ENCODE results near the gene RPS13. TPM values are rescaled to one million over a fixed set of nuclear protein-coding genes. Genes with fewer than 3 reads are reported as not detected.

The RPS13 gene
- 100 to 1,000 TPM; 237 to 446 TPM for total RNA-seq
- polyA plus RNA-seq, result 100 to 1,000 TPM; 497 to 638 TPM

- H3K9ac ChIP-seq (ENCODE audit: low read depth in 1 of 2, low read length in 2 of 2), result peak within 1 kb of the TSS; percentile 65 to 70
- H3K4me3 ChIP-seq (ENCODE audit: low read depth in 1 of 3, low read length in 3 of 3), result peak within 1 kb of the TSS; percentile 80 to 96 (median 82)
- TF ChIP-seq, protein P1, sequence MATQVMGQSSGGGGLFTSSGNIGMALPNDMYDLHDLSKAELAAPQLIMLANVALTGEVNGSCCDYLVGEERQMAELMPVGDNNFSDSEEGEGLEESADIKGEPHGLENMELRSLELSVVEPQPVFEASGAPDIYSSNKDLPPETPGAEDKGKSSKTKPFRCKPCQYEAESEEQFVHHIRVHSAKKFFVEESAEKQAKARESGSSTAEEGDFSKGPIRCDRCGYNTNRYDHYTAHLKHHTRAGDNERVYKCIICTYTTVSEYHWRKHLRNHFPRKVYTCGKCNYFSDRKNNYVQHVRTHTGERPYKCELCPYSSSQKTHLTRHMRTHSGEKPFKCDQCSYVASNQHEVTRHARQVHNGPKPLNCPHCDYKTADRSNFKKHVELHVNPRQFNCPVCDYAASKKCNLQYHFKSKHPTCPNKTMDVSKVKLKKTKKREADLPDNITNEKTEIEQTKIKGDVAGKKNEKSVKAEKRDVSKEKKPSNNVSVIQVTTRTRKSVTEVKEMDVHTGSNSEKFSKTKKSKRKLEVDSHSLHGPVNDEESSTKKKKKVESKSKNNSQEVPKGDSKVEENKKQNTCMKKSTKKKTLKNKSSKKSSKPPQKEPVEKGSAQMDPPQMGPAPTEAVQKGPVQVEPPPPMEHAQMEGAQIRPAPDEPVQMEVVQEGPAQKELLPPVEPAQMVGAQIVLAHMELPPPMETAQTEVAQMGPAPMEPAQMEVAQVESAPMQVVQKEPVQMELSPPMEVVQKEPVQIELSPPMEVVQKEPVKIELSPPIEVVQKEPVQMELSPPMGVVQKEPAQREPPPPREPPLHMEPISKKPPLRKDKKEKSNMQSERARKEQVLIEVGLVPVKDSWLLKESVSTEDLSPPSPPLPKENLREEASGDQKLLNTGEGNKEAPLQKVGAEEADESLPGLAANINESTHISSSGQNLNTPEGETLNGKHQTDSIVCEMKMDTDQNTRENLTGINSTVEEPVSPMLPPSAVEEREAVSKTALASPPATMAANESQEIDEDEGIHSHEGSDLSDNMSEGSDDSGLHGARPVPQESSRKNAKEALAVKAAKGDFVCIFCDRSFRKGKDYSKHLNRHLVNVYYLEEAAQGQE (IDR thresholded peaks at IDR 0.05), result peak; percentile 92
- TF ChIP-seq GABPA (IDR thresholded peaks at IDR 0.05 in 1 of 2, conservative IDR thresholded peaks at IDR 0.05 in 1 of 2) (peak; percentile 89 to 97), FOXA1 (IDR thresholded peaks at IDR 0.05) (peak; percentile 52), EGR1 (IDR thresholded peaks at IDR 0.05; ENCODE audit: low read depth in 2 of 2) (peak in 1 of 2 donors; percentile 58), CTCF (IDR thresholded peaks at IDR 0.05; ENCODE audit: low read depth, low read length, missing input control) (no peak), NR2F2 (IDR thresholded peaks at IDR 0.05) (no peak), SP1 (IDR thresholded peaks at IDR 0.05) (peak; percentile 77), HNF4G (IDR thresholded peaks at IDR 0.05) (no peak), MAX (IDR thresholded peaks at IDR 0.05) (peak; percentile 82), RXRA (IDR thresholded peaks at IDR 0.05) (peak; percentile 50 to 59), TAF1 (conservative IDR thresholded peaks at IDR 0.05) (peak; percentile 98), HNF4A (conservative IDR thresholded peaks at IDR 0.05) (peak in 1 of 2 donors; percentile 24), JUND (IDR thresholded peaks at IDR 0.05) (peak; percentile 57 to 84), FOXA2 (IDR thresholded peaks at IDR 0.05) (no peak), RAD21 (IDR thresholded peaks at IDR 0.05) (peak in 1 of 2 donors; percentile 46), YY1 (IDR thresholded peaks at IDR 0.05) (peak; percentile 98)
- TF ChIP-seq, protein P2, sequence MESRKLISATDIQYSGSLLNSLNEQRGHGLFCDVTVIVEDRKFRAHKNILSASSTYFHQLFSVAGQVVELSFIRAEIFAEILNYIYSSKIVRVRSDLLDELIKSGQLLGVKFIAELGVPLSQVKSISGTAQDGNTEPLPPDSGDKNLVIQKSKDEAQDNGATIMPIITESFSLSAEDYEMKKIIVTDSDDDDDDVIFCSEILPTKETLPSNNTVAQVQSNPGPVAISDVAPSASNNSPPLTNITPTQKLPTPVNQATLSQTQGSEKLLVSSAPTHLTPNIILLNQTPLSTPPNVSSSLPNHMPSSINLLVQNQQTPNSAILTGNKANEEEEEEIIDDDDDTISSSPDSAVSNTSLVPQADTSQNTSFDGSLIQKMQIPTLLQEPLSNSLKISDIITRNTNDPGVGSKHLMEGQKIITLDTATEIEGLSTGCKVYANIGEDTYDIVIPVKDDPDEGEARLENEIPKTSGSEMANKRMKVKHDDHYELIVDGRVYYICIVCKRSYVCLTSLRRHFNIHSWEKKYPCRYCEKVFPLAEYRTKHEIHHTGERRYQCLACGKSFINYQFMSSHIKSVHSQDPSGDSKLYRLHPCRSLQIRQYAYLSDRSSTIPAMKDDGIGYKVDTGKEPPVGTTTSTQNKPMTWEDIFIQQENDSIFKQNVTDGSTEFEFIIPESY (IDR thresholded peaks at IDR 0.05), result peak; percentile 95
- TF ChIP-seq, protein P3, sequence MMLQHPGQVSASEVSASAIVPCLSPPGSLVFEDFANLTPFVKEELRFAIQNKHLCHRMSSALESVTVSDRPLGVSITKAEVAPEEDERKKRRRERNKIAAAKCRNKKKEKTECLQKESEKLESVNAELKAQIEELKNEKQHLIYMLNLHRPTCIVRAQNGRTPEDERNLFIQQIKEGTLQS (IDR thresholded peaks at IDR 0.05), result no peak
- H3K27me3 ChIP-seq (ENCODE audit: control insufficient read depth in 4 of 4, insufficient read depth in 4 of 4, low read length in 3 of 4), result no peaks in the 10 kb centered on the region
- peak; percentile 95 for DNase-seq (ENCODE audit: low spot score)
- whole genome bisulfite sequencing, result under 1% methylated on average over 55 of the region's 55 CpGs
- peaks cover 2 to 28% (median 21%) of the 10 kb centered on the region in 4 donors for H3K36me3 ChIP-seq (ENCODE audit: control insufficient read depth in 4 of 4, insufficient read depth in 3 of 4, low read depth in 1 of 4, low read length in 3 of 4)
- no peaks in the 10 kb centered on the region for H3K9me3 ChIP-seq (ENCODE audit: control insufficient read depth in 4 of 4, low read length in 3 of 4)
- peaks cover 2 to 24% (median 15%) of the 10 kb centered on the region in 4 donors for H3K4me1 ChIP-seq (ENCODE audit: control insufficient read depth in 4 of 4, insufficient read depth in 4 of 4, low read length in 3 of 4)
- H3K27ac ChIP-seq (ENCODE audit: low read depth in 1 of 2, low read length in 2 of 2), result peak within 1 kb of the TSS; percentile 82 to 91
Measured at GRCh38 chr11:17077520-17078401, at the start of gene RPS13. RPS13 (minus strand) TSS chr11:17077667; CDS start chr11:17077641, 26 bp downstream.
